CD4-positive, alpha-beta T cell treated with Interleukin-15 for 4 hours (primary cell): ENCODE measurements around the gene FREM3.
"Not testable (repeated sequence)": the region's sequence is repeated elsewhere in the genome, so short reads cannot be mapped to it uniquely, and the experiment has no call there.

Source experiments
- DNase-seq: peaks from one replicate; pipeline ENCODE4 v3.0.0-alpha.2; 2020; ENCODE audit warnings: low spot score

Gene FREM3

DNA sequence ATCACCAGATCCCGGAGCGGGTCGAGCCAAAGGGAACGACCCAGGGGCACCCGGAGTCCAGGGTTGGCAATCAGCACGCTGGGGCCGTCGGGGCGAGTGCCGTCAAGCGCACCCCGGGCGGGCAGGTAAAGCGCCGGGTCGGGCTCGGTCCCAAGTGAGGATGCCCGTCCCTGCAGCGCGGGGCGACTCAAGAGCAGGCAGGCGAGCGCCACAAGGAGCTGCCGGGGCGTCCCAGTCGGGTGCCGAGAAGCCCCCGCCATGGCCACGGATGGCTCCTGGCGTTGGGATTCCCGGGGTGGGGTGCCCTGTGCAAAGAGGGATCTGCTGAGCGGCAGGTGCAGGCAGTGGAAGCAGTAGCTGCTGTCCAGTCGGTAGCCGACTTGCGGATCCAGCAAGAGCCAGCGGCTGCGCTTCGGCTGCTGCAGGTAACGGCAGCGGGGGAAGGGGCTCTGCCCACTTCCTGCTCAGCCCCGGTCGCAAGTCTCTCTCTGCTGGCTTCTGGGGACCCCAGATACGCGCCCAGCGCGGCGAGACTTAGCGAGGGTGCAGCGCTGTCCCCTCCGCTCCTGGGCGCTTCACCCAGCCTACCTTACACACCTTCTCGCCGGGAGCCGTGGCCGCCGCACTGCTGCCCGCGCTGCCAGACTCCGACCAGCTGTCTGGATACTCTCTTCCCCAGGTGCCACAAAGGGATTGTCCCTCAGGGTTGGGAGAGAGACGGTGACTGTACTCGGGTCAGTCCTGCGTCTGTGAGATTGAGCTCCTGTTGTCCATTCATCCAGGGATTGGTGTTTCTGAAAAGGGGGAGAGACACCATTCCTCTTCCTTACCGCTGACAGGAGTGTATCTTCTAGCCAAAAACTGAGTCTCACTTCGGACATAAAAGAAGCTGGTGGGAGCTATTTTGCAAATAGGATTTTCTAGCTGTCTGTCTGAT lies at the start of gene FREM3:
Gene FREM3, minus strand, starts transcription at position 260 of the 937 bp plus-strand sequence. Its CDS starts 0 bp downstream, at position 260.
- no peak for DNase-seq

DNA sequence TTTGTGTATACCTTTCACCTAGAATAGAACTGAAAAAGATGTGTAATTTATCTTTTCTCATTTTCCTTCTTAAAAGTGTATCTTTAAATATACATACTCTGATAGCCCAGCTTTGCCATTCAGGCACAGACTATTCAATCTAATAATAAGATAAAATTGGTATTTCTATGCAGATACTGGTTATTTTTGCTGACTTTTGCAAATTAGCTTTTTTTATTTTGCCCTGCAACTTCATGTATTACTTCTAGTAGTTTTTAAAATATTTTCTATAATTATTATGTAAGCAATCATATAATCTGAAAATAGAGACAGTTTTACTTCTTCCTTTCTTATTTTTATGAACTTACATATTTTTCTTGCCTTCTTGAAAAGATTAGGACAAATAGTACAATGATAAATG lies 45.4 kb upstream of the FREM3 start:
- no peak for DNase-seq

DNA sequence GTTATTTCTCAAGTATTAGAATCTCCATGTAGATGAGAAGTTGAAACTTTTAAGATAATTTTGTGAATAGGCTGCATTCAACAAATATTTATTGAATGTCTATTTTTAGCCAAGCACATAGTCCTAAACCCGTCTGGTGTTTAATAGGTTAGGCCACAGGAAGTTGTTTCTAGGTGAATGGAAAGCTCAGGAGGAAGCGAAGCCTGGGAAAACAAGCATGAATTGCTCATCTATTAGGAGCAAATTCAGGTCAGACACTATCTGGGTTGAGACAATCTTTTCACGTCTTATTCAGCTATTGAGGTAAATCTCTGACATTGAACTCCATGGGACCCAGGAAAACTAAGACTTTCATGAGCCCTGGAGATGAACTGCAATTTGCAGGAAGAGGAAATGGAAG lies 43.1 kb upstream of the FREM3 start:
- no peak for DNase-seq

DNA sequence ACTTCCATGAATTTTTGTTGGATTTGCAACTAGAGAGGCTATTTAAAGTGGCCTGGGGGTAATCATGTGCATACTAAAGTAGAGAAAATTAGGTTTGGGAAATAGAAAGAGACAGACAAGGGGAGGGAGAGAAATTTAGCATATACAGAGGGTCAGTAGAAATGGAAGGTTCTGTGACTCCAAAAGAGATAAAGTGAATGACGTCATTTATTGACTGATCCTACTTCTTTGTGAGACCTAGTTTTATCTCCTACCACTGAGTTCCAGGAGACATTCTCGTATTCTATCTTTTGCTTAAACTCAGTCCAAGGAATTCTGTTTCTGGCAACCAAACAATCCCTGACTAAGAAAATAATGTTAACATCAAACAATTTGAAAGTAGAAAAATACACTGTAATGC lies 42.4 kb upstream of the FREM3 start:
- DNase-seq, result no peak

DNA sequence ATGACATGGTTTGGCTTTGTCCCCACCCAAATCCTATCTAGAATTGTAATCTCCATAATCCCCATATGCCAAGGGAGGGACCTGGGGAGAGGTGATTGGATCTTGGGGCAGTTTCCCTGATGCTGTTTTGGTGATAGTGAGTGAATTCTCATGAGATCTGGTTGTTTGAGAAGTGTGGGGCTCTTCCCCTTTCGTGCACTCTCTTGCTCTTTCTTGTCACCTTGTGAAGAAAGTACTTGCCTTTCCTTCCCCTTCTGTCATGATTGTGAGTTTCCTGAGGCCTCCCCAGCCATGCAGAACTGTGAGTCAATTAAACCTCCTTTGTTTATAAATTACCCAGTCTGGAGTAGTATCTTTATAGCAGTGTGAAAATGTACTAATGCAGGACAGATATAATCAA lies 36.4 kb upstream of the FREM3 start:
- no peak for DNase-seq

DNA sequence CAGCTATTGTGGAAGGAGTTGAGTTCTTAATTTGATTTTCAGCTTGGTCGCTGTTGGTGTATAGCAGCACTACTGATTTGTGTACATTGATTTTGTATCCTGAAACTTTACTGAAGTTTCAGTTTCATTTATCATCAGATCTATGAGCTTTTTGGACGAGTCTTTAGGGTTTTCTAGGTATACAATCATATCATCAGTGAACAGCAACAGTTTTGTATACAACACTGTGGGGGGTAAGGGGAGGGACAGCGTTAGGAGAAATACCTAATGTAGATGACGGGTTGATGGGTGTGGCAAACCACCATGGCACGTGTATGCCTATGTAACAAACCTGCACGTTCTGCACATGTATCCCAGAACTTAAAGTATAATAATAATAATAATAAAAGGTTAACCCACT lies 35.6 kb upstream of the FREM3 start:
- not testable (repeated sequence) for DNase-seq

DNA sequence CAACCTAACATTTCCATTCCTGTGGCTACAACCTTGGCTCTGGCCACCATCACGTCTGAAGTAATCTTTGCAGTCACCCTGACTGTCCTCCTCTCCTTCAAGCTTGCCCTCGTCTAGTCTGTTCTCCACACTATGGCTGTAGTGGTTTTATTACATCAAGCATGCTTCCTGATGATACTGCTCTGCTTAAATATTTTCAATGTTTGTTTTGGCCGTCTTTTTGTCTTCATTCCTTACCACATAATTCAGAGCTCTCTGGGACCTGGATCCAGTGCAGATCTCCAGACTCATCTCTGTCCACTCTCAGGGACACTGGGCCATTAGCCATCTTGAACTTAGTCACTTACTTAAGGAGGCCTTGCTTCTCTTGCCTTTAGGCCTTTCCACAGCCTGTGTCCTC lies 27.7 kb upstream of the FREM3 start:
- DNase-seq, result no peak

DNA sequence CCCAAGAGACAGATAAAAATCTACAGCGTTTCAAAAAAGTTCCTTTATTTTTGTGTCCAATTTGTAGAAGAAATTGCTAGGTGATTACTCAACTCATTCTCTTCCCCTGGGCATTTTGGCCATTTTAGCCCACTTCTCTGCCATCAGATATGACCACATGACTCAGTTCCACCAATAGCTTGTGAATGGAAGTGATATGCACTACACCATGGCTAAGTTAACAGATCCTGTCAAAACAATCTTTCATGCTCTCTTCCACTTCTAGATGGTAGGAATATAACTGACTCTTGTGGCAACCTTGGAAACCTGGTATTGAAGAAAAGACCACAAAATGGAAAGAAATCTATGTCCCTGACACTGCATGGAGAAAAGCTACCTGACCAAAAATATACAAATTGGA lies 26.2 kb upstream of the FREM3 start:
- DNase-seq, result no peak

DNA sequence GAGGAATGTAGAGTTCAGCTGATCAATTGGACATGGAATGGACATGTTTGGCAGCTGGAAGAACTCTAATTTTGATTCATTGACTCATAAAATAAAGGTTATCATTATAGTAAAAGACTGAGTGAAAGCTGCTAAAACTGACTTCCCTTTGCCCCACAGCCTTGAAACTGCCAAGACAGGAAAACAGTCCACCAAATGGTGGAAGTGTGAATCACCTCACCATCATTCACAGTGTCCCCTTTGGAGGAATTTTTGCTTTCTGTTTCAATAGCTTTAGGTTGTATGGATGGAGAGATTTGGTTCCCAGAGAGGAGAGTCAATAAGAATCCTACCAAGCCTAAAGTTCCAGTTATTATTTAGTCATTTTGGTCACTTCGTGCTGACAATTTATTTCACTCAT lies 20.8 kb upstream of the FREM3 start:
- DNase-seq, result no peak

DNA sequence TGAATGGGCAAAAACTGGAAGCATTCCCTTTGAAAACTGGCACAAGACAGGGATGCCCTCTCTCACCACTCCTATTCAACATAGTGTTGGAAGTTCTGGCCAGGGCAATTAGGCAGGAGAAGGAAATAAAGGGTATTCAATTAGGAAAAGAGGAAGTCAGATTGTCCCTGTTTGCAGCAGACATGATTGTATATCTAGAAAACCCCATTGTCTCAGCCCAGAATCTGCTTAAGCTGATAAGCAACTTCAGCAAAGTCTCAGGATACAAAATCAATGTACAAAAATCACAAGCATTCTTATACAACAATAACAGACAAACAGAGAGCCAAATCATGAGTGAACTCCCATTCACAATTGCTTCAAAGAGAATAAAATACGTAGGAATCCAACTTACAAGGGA lies 18.3 kb upstream of the FREM3 start:
- not testable (repeated sequence) for DNase-seq

DNA sequence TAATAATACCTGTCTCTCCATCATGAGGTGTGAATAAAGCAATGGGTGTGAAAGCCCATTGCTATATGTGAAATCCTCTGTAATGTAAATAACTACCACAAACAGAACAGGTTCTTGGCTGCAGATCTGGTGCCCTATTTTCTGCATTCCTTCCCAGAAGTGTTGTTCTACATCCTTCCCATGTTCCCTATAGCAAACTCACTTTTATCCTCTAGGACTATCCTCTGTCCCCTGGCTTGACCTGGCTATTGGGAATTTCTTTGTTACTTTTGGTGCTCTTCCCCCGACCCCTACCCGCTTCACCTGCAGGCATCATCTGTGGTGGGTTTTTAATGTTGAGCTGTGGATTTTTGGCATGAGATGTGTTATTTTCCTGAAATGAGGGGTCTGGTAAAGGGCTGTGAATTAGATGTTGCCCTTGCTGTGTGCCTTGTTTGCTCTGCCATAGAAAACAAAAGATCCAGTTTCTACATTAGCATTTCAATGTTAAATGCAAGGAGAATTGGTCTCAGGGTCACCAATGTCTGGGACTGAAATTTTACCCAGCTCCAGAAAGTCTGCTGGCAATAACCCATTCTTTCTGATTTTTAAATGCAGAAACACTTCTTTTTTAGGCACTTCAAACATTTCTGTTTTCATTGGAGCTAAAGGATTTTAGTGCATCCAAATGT lies 13.6 kb upstream of the FREM3 start:
- no peak for DNase-seq

DNA sequence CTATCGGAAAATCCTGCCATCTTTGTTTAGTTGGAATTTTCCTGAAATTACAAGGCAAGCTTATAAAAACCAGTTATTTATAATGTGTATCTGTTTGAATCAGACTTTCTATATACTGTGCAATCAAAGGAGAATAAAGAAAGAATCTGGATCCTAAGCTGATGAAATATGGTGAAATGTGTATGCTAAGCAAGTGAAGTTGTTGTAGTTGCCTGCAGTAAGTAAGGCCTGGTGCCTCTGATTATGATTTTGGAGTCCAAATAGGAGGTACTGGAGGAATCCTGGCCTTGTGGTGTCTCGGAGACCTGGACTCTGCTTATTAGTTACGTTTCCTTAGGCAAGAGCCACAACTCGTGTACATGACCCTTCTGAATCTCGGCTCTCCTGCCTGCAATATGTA lies 13.1 kb upstream of the FREM3 start:
- no peak for DNase-seq

DNA sequence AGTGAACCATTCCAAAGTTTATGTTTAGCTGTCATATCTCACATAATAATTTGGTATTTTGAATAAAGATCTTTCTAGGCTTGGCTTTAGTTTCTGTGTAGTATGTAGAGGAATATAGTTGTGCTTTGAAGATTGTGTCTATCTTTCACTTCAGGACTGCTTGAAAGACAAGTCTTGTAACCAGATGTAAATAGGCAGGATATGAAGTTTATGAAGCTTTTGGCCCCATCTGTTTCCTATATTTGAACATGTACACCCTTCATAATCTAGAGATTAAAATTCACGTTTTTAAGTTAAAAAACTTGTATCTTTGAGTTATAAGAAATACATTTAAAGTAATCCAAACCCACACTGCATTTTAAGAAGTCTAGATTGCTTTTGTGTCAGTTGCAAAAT lies 11.7 kb upstream of the FREM3 start:
- no peak for DNase-seq

DNA sequence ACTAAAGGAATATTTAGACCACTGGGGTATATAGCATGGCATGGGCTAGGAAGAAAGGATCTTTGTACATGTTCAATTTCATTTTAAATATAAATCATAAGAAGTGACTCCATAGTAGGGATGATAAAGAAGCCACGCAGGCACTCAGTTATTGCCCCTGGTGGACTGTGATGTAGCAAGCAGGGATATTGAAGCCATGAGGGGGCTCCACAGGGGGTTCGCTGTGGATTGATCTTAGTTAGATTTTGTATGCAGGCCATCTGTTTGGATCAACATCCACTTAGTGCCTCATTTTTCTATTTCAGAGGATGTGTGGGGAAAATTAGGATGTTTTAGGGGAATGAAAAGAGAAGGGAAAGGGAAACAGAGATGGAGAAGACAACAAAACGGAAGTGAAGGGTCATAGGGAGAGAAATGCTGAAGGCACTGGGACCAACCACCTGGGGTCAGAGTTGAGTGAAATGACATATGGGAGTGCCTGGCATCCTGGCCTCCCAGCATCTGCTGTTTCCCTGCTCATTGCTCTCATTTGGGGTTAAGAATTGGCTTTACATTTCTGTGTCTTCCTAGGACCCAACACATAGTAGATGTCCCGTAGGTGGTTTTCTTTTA lies 11.2 kb upstream of the FREM3 start:
- no peak for DNase-seq

DNA sequence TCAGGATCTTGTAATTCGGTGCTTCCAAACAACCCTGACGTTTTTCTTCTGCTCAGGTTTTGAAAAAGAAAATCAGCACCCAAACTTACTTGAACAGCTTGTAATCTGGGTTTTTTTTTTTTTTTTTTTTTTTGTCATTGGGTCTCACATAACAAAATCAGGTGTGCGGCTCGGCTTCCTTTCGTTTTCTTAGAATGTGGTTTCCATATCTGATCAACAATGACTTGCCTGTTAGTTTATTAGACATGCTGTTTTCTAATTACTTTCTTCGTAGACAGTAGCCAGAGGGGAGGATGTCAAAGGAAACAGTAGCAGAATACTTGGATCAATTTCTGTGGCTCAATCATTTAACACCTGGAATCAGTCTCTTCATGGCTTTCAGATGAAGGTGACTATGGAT lies 890 bp upstream of the FREM3 start:
- peak; percentile 11 for DNase-seq

DNA sequence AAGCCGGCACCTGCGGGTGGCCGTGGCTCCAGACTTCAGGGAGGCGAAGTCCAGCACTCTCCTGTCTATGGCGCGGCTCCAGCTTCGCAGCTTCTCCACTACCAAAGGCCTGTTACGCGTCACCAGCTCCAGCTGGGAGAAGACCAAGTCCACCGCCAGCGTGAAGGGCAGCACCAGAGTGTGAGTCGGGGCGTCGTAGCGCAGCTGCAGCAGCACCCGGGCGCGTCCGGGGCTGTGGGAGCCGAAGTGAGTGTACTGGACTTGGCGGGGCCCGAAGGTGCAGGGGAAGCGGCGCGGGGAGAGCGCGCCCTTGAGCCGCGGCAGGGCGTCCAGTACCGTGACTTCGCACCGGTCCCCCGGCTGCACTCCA lies 444 bp downstream of the FREM3 start:
- no peak for DNase-seq

DNA sequence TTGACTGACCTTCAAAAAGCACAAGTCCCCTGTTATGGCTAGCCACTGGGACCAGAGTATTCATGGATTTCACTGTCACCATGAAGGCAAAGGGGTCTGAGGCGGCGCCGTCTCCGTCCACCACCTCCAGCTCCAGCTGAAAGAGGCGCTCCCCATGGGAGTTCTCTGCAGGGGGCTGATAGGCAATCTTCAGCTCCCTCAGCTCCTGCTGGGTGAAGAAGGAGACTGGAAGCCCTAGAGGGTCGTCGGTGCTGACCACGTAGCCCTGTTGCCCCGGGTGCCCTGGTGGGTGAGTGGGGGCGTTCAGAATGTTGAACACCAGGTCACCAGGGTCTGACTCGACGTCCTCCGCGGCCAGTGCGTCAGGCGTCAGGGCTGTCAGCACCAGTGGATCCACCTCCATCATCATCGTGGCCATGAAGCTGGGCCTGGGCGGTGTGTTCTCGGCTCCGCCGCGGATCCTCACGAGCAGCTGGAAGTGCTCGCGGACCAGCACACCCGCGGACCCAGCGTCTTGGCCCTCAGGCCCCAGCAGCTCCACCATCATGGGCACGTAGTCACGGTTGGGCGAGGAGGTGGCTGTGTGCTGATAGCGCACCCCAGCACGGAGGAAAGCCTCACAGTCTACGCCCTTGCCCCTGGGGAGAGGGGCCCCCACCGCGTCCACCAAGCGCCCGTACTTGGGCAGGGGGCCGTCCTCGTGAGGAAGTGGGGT lies 987 bp downstream of the FREM3 start:
- DNase-seq, result no peak

DNA sequence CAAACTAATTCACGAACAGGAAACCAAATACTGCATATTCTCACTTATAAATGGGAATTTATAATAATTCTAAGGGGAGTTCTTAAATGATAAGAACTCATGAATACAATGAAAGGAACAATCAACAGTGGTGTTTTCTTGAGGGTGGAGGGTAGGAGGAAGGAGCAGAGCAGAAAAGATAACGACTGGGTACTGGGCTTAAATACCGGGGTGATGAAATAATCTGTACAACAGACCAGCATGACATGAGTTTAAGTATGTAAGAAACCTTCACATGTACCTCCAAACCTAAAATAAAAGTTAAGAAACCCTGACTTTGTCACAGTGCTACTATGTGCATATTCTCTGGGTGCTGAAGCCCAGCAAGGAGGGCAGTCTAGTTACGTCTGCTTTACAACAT lies 6.6 kb downstream of the FREM3 start:
- no peak for DNase-seq

DNA sequence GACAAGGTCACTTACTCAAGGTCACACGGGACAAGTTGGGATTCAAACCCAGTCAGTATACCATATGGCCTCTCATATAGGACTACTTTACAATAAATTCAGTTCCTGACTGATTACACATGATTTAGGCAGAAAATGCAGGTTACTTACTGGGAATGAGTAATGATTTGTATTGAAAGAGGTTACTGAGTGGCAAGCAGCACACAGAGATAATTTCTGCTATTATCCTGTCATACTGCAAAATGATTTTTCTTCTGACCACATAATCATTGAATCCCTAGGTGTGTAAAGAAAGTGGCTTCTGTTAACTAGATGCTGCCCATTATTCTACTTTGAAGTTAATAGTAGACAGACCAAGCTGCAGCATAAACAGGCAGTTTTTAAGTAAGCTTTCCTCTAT lies 8.2 kb downstream of the FREM3 start:
- no peak for DNase-seq

DNA sequence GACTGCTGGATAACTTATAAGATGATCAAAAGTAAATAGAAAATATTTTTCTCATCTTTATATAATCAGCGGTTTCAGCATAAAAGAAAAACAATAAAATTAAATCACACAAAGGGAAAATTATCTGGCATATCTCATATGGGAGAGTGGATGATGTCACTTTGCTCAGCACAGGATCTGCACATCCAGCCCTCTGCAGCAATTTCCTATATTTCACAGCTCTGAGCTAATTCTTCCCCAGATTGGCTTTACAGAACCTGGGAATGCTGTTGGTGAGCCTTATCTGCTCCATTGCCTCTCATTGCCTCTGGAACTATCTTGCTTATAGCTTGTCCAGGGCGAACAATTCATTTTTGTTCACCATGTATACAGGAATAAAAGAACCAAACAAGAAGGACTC lies 21.0 kb downstream of the FREM3 start:
- no peak for DNase-seq

DNA sequence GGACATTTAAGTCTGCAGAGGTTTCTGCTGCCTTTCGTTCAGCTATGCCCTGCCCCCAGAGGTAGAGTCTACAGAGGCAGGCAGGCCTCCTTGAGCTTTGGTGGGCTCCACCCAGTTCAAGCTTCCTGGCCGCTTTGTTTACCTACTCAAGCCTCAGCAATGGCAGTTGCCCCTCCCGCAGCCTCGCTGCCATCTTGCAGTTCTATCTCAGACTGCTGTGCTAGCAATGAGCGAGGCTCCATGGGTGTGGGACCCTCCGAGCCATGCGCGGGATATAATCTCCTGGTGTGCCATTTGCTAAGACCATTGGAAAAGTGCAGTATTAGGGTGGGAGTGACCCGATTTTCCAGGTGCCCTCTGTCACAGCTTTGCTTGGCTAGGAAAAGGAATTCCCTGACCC lies 26.8 kb downstream of the FREM3 start:
- not testable (repeated sequence) for DNase-seq

DNA sequence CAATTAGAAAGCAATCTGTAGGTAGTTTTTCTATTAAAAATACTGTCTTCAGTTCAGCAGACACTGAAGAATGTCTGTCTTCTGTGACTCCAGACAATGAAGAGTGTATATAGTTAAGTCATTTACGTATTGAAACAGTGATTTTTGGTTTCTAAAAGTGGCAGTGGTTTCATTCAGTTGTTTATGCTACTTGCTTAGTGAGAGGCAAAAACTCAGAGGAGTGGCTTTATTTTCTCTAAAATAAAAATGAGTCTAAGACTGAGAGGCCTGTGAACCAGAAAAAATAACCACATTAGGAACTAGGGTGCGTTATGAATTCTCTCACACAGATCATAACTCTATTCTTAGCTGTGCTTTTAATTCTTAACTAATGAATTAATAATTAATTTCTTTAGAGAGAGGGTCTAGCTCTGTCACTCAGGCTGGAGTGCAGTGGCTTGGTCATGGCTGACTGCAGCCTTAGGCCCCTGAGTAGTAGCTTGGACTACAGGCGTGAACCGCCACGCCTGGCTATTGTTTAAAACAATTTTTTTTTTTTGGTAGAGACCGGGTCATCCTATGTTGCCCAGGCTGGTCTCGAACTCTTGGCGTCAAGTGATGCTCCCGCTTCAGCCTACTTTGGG lies 31.4 kb downstream of the FREM3 start:
- no peak for DNase-seq
